Keratinocyte (primary cell): Measurements from ENCODE around the gene OVOL3. TPM values are rescaled to one million over a fixed set of nuclear protein-coding genes. Genes with fewer than 3 reads are reported as not detected.
"Not testable (repeated sequence)": the region's sequence is repeated elsewhere in the genome, so short reads cannot be mapped to it uniquely, and the experiment has no call there.

Experiments used
- DNase-seq: peaks from one replicate; pipeline ENCODE4 v3.0.0-alpha.2; 2011; ENCODE audit warnings: low read depth, missing footprints, low spot score
- FAIRE-seq: peaks from 2 replicates; lab custom pipeline; 2011; peaks lifted over from hg19 to GRCh38; lab: Jason Lieb, UNC
- H2AFZ ChIP-seq: 2 replicates; pipeline ENCODE4 v1.6.0; 2012; ENCODE audit warnings: low read length, control low read depth, inconsistent platforms; ENCODE audit not compliant: control insufficient read depth
- H3K27ac ChIP-seq: 2 replicates; pipeline ENCODE4 v1.5.1; 2011; ENCODE audit warnings: low read length; ENCODE audit not compliant: control insufficient read depth, insufficient read depth
- H3K27me3 ChIP-seq: 3 replicates; pipeline ENCODE4 v1.6.0; 2011; ENCODE audit warnings: low read length; ENCODE audit not compliant: control insufficient read depth, insufficient read depth; ENCODE audit errors: extremely low read depth
- H3K36me3 ChIP-seq, 2 experiments: 2 replicates in 1 of 2; 3 replicates in 1 of 2; pipeline ENCODE4 v1.5.1; 2011; ENCODE audit warnings: low read length in 2 of 2, mild to moderate bottlenecking in 1 of 2; ENCODE audit not compliant: control insufficient read depth in 2 of 2, insufficient read depth in 2 of 2; ENCODE audit errors: extremely low read depth in 1 of 2
- H3K4me1 ChIP-seq: 3 replicates; pipeline ENCODE4 v1.5.1; 2011; ENCODE audit warnings: low read length; ENCODE audit not compliant: control insufficient read depth, insufficient read depth; ENCODE audit errors: extremely low read depth
- H3K4me2 ChIP-seq: 3 replicates; pipeline ENCODE4 v1.6.0; 2011; ENCODE audit warnings: low read depth, low read length; ENCODE audit not compliant: control insufficient read depth, insufficient read depth; ENCODE audit errors: extremely low read depth
- H3K4me3 ChIP-seq, 3 experiments: fragments of 200-600 bp in 1 of 3; sonication (generic) in 1 of 3; 2 replicates in 2 of 3; 3 replicates in 1 of 3; pipeline ENCODE4 v1.5.1; 2011 to 2016; ENCODE audit warnings: low read length in 3 of 3, mild to moderate bottlenecking in 3 of 3, control low read depth in 2 of 3, inconsistent platforms in 1 of 3, low read depth in 1 of 3, mixed read lengths in 1 of 3, mixed run types in 1 of 3, moderate library complexity in 1 of 3; ENCODE audit not compliant: control insufficient read depth in 2 of 3, insufficient read depth in 2 of 3; ENCODE audit errors: extremely low read depth in 1 of 3
- H3K79me2 ChIP-seq: 2 replicates; pipeline ENCODE4 v1.6.0; 2012; ENCODE audit warnings: low read length; ENCODE audit not compliant: control insufficient read depth, insufficient read depth
- H3K9ac ChIP-seq: 3 replicates; pipeline ENCODE4 v1.6.0; 2011; ENCODE audit warnings: low read length; ENCODE audit not compliant: control insufficient read depth, insufficient read depth; ENCODE audit errors: extremely low read depth
- H3K9me1 ChIP-seq: 3 replicates; pipeline ENCODE4 v1.6.0; 2011; ENCODE audit warnings: low read length; ENCODE audit not compliant: control insufficient read depth, insufficient read depth; ENCODE audit errors: extremely low read depth
- H3K9me3 ChIP-seq: 2 replicates; pipeline ENCODE4 v1.5.1; 2012; ENCODE audit warnings: low read depth, low read length; ENCODE audit not compliant: control insufficient read depth
- H4K20me1 ChIP-seq: 3 replicates; pipeline ENCODE4 v1.6.0; 2011; ENCODE audit warnings: low read length; ENCODE audit not compliant: control insufficient read depth, insufficient read depth; ENCODE audit errors: extremely low read depth
- CTCF ChIP-seq, 3 experiments: IDR thresholded peaks in 1 of 3; conservative IDR thresholded peaks in 1 of 3; optimal IDR thresholded peaks in 1 of 3; 2 replicates in 2 of 3; 3 replicates in 1 of 3; pipeline versions ENCODE3 to v1.5.1; 2011; ENCODE audit warnings: low read length in 3 of 3, mild to moderate bottlenecking in 3 of 3, moderate library complexity in 2 of 3, control low read depth in 1 of 3, inconsistent platforms in 1 of 3; ENCODE audit not compliant: insufficient read depth in 2 of 3; ENCODE audit errors: extremely low read depth in 1 of 3
- EZH2 ChIP-seq: IDR thresholded peaks from one replicate; pipeline ENCODE4 v1.6.1; 2012; ENCODE audit warnings: inconsistent platforms, mild to moderate bottlenecking, low read length, moderate library complexity
- dilution Hi-C: fragments of 300-500 bp; cut with MboI; formaldehyde crosslinking; loops from one replicate; pipeline ENCODE4 v1.7.0; 2020; ENCODE audit warnings: low sequenced_read_pairs; ENCODE audit not compliant: extremely low pct_ligation_motif_present
- polyA plus RNA-seq, 5 experiments: library from polyadenylated mRNA; depleted of rRNA in 3 of 5; stranded (reverse) in 3 of 5; stranded (forward) in 1 of 5; unstranded in 1 of 5; fragments of >200 nt; gene quantifications; 1 replicate in 1 of 5; 2 replicates in 3 of 5; 3 replicates in 1 of 5; pipeline versions ENCODE4 v1.2.1 to v1.2.3, GENCODE V29; 2011 to 2012; ENCODE audit warnings: missing spikeins in 2 of 5, low read depth in 1 of 5, low replicate concordance in 1 of 5

Gene OVOL3
- polyA plus RNA-seq, 1 donor (not counting 4 experiments of a cell fraction or from before 2014, with no cell fraction given), result not detected

- H3K9me1 ChIP-seq, result no peaks in the 10 kb centered on the region
- no peaks in the 10 kb centered on the region for H4K20me1 ChIP-seq
- no peak overlapping the region for H3K9ac ChIP-seq
- TF ChIP-seq CTCF (optimal IDR thresholded peaks at IDR 0.05 in 1 of 3, IDR thresholded peaks at IDR 0.05 in 1 of 3, conservative IDR thresholded peaks at IDR 0.05 in 1 of 3; ENCODE audit: extremely low read depth in 1 of 3, insufficient read depth in 2 of 3, low read length in 3 of 3) (no peak), EZH2 (no peak)
- H3K79me2 ChIP-seq, result no peaks in the 10 kb centered on the region
- H2AFZ ChIP-seq, result no peak overlapping the region
- peaks cover 11 to 19% of the 10 kb centered on the region in 2 experiments for H3K36me3 ChIP-seq
- FAIRE-seq (no peak), DNase-seq (no peak)
- H3K9me3 ChIP-seq, result no peaks in the 10 kb centered on the region
- peaks cover 3% of the 10 kb centered on the region for H3K4me1 ChIP-seq
- H3K4me3 ChIP-seq, result no peak overlapping the region
- dilution Hi-C loops, result no loop called here
- H3K4me2 ChIP-seq, result no peak overlapping the region
- no peak overlapping the region for H3K27ac ChIP-seq
- no peaks in the 10 kb centered on the region for H3K27me3 ChIP-seq
Observed at GRCh38 chr19:36125557-36125956, 14.6 kb downstream of the OVOL3 start.

- Histone ChIP-seq H3K4me3 (peak overlapping the region; percentile 12 to 58 (median 34)), H3K9me1 (no peaks in the 10 kb centered on the region), H3K9me3 (no peaks in the 10 kb centered on the region), H3K79me2 (no peaks in the 10 kb centered on the region), H3K27me3 (no peaks in the 10 kb centered on the region), H3K36me3 (peaks cover 9 to 11% of the 10 kb centered on the region in 2 experiments), H4K20me1 (no peaks in the 10 kb centered on the region), H3K27ac (peak overlapping the region; percentile 47), H3K9ac (peak overlapping the region; percentile 48), H3K4me2 (peak overlapping the region; percentile 86), H2AFZ (peak overlapping the region; percentile 58), H3K4me1 (peaks cover 16% of the 10 kb centered on the region)
- dilution Hi-C loops, result no loop called here
- DNase-seq (no peak), FAIRE-seq (no peak)
- TF ChIP-seq CTCF (optimal IDR thresholded peaks at IDR 0.05 in 1 of 3, IDR thresholded peaks at IDR 0.05 in 1 of 3, conservative IDR thresholded peaks at IDR 0.05 in 1 of 3; ENCODE audit: extremely low read depth in 1 of 3, insufficient read depth in 2 of 3, low read length in 3 of 3) (no peak), EZH2 (no peak)
Observed at GRCh38 chr19:36128392-36128736, 17.4 kb downstream of the OVOL3 start.

- H3K4me1 ChIP-seq, result peaks cover 21% of the 10 kb centered on the region
- dilution Hi-C loops, FAIRE-seq, H3K27me3 ChIP-seq, H3K36me3 ChIP-seq, H3K4me3 ChIP-seq, H3K9me3 ChIP-seq, DNase-seq, H3K4me2 ChIP-seq, H2AFZ ChIP-seq, H4K20me1 ChIP-seq, H3K27ac ChIP-seq, H3K9ac ChIP-seq, H3K79me2 ChIP-seq, H3K9me1 ChIP-seq: not testable (repeated sequence)
Observed at GRCh38 chr19:36131221-36131620, 20.3 kb downstream of the OVOL3 start.

GRCh38 chr19:36134867-36135266 is 23.9 kb downstream of the OVOL3 start:
- H3K9me3 ChIP-seq, H3K27me3 ChIP-seq, DNase-seq, H4K20me1 ChIP-seq, H3K36me3 ChIP-seq, FAIRE-seq, H3K27ac ChIP-seq, dilution Hi-C loops, H3K9ac ChIP-seq, H3K79me2 ChIP-seq, H3K9me1 ChIP-seq, H3K4me3 ChIP-seq, H2AFZ ChIP-seq, H3K4me2 ChIP-seq: not testable (repeated sequence)
- H3K4me1 ChIP-seq, result peaks cover 35% of the 10 kb centered on the region
